Gastrocnemius medialis (tissue), 4 donors: ENCODE results near the gene KRT17.
"Not testable (repeated sequence)": the region's sequence is repeated elsewhere in the genome, so short reads cannot be mapped to it uniquely, and the experiment has no call there.

ENCODE experiments used
- POLR2A ChIP-seq, 2 donors: fragments of 450-650 bp; IDR thresholded peaks; one replicate each; pipeline ENCODE4 v1.6.1; 2017; ENCODE audit warnings: antibody characterized with exemption in 2 of 2, mild to moderate bottlenecking in 2 of 2, moderate library complexity in 2 of 2
- TF ChIP-seq, protein P1 (sequence below), 5 experiments: fragments of 450-650 bp in 3 of 5; fragments of 200-600 bp in 2 of 5; sonication (generic) in 2 of 5; IDR thresholded peaks in 4 of 5; conservative IDR thresholded peaks in 1 of 5; 1 replicate in 4 of 5; 2 replicates in 1 of 5; pipeline ENCODE4 v1.5.1; 2016 to 2019; ENCODE audit warnings: antibody characterized with exemption in 5 of 5, mild to moderate bottlenecking in 3 of 5, moderate library complexity in 3 of 5

DNA sequence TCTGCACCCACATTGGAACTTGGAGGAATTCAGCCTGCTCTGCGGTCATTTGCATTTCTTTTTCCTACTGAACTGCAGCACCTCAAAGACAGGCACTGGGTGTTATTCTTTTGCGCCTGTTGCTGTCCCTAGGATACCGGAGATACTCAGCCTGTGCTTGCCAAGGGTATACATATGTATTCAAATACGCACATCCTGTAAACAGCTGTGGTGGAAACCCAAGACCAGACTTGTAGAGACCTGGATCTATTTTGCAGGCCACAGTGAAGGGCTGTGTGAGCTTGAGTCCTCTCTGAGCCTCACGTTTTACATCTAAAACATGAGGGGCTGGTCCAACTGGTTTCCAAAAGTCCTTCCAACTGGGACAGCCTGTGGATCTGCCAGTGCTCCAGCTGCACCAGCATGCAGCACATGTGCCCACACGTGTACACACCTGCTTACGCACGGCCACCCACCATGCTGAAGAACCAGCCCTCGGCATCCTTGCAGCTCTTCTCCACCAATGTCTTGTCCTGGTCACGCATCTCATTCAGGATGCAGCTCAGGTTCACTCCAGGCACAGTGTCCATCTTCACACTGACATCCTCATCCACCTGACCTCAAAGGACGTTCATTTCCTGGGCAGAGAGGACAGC lies 4.4 kb upstream of the KRT17 start:
- TF ChIP-seq, protein P1, sequence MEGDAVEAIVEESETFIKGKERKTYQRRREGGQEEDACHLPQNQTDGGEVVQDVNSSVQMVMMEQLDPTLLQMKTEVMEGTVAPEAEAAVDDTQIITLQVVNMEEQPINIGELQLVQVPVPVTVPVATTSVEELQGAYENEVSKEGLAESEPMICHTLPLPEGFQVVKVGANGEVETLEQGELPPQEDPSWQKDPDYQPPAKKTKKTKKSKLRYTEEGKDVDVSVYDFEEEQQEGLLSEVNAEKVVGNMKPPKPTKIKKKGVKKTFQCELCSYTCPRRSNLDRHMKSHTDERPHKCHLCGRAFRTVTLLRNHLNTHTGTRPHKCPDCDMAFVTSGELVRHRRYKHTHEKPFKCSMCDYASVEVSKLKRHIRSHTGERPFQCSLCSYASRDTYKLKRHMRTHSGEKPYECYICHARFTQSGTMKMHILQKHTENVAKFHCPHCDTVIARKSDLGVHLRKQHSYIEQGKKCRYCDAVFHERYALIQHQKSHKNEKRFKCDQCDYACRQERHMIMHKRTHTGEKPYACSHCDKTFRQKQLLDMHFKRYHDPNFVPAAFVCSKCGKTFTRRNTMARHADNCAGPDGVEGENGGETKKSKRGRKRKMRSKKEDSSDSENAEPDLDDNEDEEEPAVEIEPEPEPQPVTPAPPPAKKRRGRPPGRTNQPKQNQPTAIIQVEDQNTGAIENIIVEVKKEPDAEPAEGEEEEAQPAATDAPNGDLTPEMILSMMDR (IDR thresholded peaks at IDR 0.05 in 4 of 5, conservative IDR thresholded peaks at IDR 0.05 in 1 of 5) = not testable (repeated sequence)
- not testable (repeated sequence) for TF ChIP-seq POLR2A (IDR thresholded peaks at IDR 0.05)
